Cardiac fibroblast (primary cell): ENCODE data around the gene TXNL1.

Experiments used
- DNase-seq, 2 donors: peaks; one replicate each; pipeline versions ENCODE4 v3.0.0 to v3.0.0-alpha.2; 2010; ENCODE audit warnings: low read depth in 2 of 2
- H3K4me3 ChIP-seq, 2 donors: replicated peaks in 1 of 2; 1 replicate in 1 of 2; 2 replicates in 1 of 2; pipeline ENCODE4 v1.5.1; 2011; ENCODE audit warnings: low read depth in 2 of 2, low read length in 2 of 2, mild to moderate bottlenecking in 2 of 2, moderate library complexity in 1 of 2
- CTCF ChIP-seq: IDR thresholded peaks from one replicate; pipeline ENCODE4 v1.5.1; 2011; ENCODE audit warnings: low read depth, mild to moderate bottlenecking, low read length, inconsistent platforms

Gene TXNL1

GRCh38 chr18:56638232-56639103 lies at the start of gene TXNL1:
Gene TXNL1 (minus strand): TSS chr18:56638592. CDS start chr18:56638440, 152 bp downstream.
- DNase-seq = peak; percentile 99
- TF ChIP-seq CTCF = no peak
- peak within 1 kb of the TSS; percentile 88 to 92 for H3K4me3 ChIP-seq

GRCh38 chr18:56684277-56684676 lies 45.9 kb upstream of the TXNL1 start:
- DNase-seq = no peak
- H3K4me3 ChIP-seq = no peak overlapping the region
- TF ChIP-seq CTCF = no peak

- H3K4me3 ChIP-seq = no peak overlapping the region
- TF ChIP-seq CTCF = no peak
- DNase-seq = no peak
Measured at GRCh38 chr18:56678836-56679565, 40.6 kb upstream of the TXNL1 start.

GRCh38 chr18:56676639-56677038 lies 38.2 kb upstream of the TXNL1 start:
- TF ChIP-seq CTCF = no peak
- no peak for DNase-seq
- no peak overlapping the region for H3K4me3 ChIP-seq

- DNase-seq = no peak
Measured at GRCh38 chr18:56672981-56673380, 34.6 kb upstream of the TXNL1 start.

GRCh38 chr18:56672391-56672790 lies 34.0 kb upstream of the TXNL1 start:
- no peak for TF ChIP-seq CTCF
- no peak overlapping the region for H3K4me3 ChIP-seq
- DNase-seq = no peak

More at GRCh38 chr18:56672981-56673380, 34.6 kb upstream of the TXNL1 start:
- H3K4me3 ChIP-seq = no peak overlapping the region
- TF ChIP-seq CTCF = no peak
